NCI-H526 treated with DMSO at 0.1 percent for 48 hours (cell line): ENCODE data around the gene ZNF438.
"Not testable (repeated sequence)": the region's sequence is repeated elsewhere in the genome, so short reads cannot be mapped to it uniquely, and the experiment has no call there.

ENCODE experiments used
- DNase-seq: peaks from one replicate; lab custom pipeline; 2025; lab: John Stamatoyannopoulos, UW

The ZNF438 gene

DNA sequence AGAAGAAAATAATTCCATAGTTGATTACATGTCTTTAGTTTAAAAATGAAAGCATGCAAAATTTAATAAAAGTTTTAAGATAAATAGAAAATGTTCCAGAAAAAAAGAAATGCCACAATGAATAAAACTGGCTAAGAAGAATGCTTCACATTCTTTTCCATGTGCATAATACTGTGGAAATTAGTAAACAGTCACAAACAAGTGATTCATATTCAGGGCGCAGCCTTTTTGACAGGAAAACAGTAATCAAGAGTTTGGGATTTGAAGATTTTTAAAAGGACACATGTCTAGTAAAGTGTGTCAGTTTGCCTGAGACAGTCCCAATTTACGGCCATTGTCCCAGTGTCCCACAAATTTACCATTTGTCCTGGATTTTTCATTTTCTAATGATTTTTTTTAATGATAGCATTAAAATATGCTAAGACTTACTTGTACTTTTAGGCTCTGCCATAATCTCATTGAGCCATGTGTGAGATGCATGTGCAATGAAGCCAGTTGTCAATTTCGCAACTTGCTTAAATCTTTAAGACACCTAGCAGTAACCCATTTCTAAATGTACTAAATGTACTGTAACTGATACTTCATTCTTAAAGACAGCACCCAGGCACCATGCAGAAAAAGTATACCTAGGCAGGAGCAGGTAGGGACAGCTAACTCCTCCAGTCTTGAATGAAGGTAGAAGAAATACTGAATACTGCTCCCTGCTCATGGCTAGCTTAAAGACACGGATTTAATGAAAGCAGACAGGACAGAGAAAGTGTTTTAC is 46.9 kb downstream of the ZNF438 start:
- no peak for DNase-seq

DNA sequence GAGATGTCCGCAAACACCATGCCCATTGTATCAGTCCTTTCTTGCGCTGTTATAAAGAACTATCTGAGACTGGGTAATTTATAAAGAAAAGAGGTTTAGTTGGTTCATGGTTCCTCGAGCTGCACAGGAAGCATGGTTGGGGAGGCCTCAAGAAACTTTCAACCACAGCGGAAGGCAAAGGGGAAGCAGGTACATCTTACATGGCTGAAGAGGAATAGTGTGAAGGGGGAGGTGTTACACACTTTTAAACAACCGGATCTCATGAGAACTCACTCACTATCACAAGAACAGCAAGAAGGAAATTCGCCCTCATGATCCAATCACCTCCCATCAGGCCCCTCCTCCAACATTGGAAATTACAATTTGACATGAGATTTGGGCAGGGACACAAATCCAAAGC is 48.5 kb downstream of the ZNF438 start:
- DNase-seq = not testable (repeated sequence)

DNA sequence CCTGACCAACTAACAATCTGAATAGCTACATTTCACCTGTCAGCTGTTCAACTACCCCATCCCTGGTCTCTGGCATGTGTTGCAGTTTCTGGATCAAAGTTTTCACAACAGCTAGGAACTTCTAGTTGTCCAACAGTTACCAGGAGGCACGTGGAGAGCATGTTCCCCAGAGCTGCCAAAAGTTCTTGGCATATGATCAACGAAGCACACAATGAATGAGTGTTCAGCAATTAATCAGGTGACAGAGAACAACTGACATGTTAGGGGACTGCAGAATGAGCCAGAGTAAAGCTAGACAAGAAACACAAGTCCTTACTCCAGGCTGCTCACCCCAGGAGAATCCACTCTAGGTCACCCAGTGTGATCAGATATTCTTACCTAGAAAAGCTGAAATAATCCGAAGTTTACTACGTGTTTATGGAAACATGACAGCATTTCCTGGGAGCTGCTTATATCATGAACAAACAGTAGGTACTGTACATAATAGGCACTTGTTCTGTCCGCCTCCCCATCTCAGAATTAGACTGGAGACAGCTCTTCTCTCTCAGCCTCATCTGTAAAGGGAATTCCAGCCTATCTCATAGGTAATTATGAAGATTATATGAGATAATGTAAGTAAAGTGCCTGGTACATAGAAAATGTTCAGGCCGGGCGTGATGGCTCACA is 50.6 kb downstream of the ZNF438 start:
- no peak for DNase-seq

GRCh38 chr10:30979956-30980355 is 51.7 kb downstream of the ZNF438 start:
- DNase-seq = no peak

- no peak for DNase-seq
Observed at GRCh38 chr10:30978843-30979242, 52.8 kb downstream of the ZNF438 start.

DNA sequence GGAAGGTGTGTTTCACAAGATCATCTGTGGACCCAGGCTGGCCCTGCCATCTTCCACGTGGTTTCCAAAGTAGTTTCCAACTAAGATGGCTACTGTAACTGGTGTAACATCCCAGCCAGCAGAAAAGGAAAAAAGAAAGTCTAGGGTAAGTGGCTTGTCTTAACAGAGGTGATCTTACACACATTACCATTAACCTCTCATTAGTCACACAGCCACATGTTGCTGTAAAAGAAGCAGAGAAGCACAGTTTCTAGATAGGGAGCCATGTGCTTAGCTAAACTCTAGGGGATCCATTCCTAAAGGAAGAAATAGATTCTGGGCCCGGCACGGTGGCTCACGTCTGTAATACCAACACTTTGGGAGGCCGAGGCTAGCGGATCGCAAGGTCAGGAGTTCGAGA is 54.3 kb downstream of the ZNF438 start:
- no peak for DNase-seq

DNA sequence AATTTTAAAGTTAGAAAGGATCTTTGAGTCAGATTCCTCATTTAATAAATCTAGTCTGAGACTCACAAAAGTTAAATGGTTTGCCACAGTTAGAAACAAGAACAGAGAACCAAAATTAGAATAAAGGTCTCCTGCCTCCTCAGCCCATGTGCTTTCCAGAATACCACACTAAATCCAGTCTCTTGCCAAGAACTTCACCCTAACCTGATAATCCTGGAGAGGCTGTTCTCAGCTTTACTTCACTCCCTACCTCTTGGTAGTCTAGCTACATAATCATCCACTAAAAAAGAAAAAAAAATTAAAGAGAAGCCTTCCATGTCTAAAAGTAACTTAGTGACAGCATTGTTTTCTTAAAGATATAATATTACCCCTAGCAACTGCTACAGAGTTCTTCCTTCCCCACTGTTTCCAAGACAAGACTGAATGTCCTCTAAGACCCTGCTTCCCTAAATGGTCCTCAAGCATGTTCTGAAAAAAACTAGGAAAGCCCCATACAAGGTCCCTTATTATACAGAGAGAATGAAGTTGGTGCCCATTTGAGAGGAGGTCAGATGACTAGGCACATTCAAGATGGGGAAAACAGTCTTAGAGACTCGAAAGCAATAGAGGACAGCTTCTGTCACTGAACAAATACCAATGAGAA is 56.8 kb downstream of the ZNF438 start:
- no peak for DNase-seq

GRCh38 chr10:30974355-30974754 is 57.3 kb downstream of the ZNF438 start:
- DNase-seq = no peak

DNA sequence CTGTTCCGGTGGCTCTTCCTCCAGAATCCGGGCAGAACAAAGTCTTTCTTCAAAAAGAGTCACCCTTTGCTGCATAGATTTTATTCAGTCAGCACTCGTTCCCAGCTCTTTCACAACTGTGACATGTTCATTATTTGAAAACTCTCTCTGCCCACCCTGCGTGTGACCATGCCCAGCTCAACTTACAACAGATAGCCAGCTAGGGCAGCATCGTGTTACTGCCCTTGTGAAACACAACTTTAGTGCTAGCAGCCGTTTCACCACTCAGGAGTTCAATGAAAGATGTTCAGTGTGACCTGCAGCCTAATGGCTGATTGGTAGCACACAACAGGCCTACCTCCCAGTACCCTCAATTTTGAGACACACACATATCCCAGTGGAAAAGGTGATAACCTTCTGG is 57.9 kb downstream of the ZNF438 start:
- no peak for DNase-seq

DNA sequence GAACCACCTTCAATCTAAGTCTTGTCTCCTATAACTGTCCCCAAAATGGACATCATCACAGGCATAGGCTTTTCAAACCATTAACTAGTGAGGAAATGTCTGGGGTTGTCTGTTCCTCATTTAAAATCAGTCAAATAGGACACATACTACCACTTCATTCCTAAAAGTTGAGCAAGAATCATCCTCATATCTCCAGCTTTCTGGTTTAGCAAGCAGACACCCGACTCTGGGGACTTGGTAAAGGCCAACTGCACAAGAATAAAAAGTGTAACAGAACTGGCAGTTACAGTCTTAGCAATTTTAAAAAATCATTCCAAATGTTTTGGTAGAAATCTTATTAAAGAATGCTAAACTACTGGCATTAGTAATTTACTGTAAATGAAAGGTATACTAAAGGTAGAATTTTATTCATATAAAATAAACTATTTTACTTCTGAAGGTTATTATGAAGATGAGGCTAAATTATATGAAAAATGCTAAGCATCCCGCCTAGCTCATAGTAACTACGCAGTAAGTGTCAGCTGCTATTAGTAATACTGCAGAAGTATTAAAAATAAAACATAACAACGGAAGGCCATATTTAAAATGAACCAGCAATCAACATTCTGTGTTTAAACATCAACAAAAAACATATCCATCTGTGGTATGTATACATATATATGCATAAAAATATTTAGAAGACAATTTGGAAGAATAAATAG is 60.8 kb downstream of the ZNF438 start:
- no peak for DNase-seq

DNA sequence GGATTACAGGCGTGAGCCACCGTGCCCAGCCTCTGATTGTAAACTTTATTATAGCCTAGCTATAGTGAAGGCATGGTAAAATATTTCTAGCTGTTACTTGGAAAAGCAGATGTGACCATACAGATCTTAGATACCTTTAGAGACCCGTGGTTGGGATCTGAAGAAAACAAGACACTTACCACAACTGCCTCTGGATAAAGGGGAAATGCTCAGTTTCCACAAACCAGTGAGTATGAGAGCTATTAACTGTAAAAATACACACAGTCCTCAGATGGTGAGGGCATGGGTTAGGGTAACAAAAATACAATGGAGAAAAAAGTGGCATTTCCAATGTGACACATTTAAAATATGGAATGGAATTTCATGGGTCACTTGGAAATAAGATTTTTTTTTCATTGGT is 63.0 kb downstream of the ZNF438 start:
- DNase-seq = no peak

- DNase-seq = no peak
Observed at GRCh38 chr10:30967650-30968410, 63.8 kb downstream of the ZNF438 start.

- no peak for DNase-seq
Observed at GRCh38 chr10:30963992-30964930, 67.4 kb downstream of the ZNF438 start.

GRCh38 chr10:30962522-30962921 is 69.1 kb downstream of the ZNF438 start:
- no peak for DNase-seq

- DNase-seq = no peak
Observed at GRCh38 chr10:30959836-30960210, 71.8 kb downstream of the ZNF438 start.

DNA sequence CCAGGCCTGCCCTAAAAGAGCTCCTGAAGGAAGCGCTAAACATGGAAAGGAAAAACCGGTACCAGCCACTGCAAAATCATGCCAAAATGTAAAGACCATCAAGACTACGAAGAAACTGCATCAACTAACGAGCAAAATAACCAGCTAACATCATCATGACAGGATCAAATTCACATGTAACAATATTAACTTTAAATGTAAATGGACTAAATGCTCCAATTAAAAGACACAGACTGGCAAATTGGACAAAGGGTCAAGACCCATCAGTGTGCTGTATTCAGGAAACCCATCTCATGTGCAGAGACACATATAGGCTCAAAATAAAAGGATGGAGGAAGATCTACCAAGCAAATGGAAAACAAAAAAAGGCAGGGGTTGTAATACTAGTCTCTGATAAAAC is 82.4 kb downstream of the ZNF438 start:
- DNase-seq = not testable (repeated sequence)

DNA sequence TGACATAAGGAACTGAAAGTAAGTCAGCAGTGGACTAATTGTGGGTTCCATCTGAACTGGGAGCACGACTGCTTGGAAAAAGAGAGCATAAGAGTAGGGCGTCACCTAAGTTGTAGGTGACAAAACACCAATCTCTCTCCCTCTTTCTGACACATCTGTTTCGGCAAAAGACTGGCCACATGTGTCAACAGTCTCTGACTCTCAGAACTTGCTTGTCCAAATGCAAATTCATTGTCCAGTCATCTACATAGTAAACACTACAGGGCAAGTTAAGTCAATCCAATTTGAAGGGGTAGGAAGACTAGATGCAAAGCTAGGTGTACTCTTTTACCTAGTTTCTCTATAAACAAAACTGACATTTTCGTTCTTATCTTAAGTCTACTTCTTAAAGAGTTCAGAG is 87.7 kb downstream of the ZNF438 start:
- DNase-seq = no peak

GRCh38 chr10:30943451-30943850 is 88.2 kb downstream of the ZNF438 start:
- DNase-seq = no peak

DNA sequence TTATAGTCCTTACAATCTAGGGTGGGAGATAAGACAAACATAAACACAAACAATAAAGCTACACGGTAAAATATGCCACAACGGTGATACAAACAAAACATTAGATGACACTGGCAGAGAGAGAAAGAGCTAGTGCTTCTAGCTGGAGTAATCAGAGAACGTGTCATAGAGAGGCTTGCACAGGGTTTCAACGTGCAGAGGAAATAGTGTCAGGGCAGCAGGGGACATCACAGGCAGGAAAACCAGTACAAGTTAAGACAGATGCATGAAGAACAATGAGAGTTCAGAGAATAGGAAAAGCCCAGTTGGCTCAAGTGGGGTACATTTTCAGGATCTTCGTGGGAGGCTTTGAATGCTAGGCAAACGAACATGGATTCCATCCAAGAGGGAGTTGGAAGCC is 91.4 kb downstream of the ZNF438 start:
- no peak for DNase-seq

- no peak for DNase-seq
Observed at GRCh38 chr10:30939643-30940251, 91.9 kb downstream of the ZNF438 start.
